Measurements from ENCODE around the gene KIAA2012.

The KIAA2012 gene

DNA sequence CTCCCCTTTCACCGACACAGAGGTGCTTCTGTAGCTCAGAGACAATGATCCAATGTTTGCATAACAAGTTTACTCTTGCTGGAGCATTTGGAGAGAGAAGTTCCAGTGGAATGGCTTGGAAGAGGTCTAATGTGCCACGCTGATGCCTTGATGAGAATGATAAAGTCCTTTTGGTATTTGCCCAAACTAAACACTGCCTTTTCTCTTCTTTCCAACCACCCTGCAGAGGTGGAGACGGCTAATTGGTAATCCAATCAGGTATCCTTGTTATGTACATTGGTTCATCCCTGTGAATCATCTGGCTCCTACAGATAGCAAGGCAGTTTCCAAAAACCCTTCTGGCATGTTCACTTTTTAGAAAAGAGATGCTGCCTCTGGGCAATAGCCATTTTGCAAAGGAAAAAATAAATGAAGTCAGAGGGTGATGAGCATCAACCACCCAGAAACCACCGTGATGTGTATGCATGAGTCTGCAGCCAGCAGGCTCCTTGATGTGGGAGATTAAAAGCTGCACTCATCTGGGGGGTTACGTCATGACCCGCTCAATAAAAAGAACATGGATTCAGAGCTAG is 40.6 kb downstream of the KIAA2012 start:
- Histone ChIP-seq H3K9ac (ENCODE audit: low read length) (no peak overlapping the region), H3K27me3 (ENCODE audit: low read depth, low read length) (peaks cover 21% of the 10 kb centered on the region), H3K4me2 (ENCODE audit: low read length) (no peak overlapping the region), H3K9me3 (ENCODE audit: insufficient read depth, low read length) (no peaks in the 10 kb centered on the region), H3K4me1 (ENCODE audit: low read length) (no peaks in the 10 kb centered on the region), H3K36me3 (replicated peaks; ENCODE audit: low read depth, low read length) (no peaks in the 10 kb centered on the region), H3K27ac (ENCODE audit: low read length) (no peak overlapping the region), H4K20me1 (ENCODE audit: insufficient read depth, low read length) (no peaks in the 10 kb centered on the region), H3K4me3 (ENCODE audit: low read length) (no peak overlapping the region), H2AFZ (ENCODE audit: low read depth, low read length) (no peak overlapping the region), H3K79me2 (ENCODE audit: low read length) (no peaks in the 10 kb centered on the region)
- TF ChIP-seq CTCF (IDR thresholded peaks at IDR 0.05; ENCODE audit: low read depth, low read length) (no peak), EZH2phosphoT487 (IDR thresholded peaks at IDR 0.05; ENCODE audit: low read depth) (no peak)

DNA sequence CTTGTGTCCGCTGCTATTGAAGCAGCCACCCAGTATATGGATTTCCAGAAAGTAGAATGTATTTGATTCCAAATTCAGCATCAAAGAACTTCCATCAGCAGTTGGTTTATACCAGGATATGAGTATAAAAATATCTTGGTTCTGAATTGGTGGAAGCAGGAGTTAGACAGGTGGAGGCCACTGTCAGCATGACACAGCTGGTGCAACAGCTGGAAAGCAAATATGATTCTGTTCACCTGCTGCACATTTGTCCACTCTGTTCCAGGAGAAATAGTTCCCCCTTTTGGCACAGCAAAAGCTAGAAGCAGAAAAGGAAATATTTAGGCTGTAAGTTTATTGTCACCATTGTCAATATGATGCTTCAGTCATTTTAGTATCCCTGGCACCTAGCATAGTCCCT is 41.2 kb downstream of the KIAA2012 start:
- Histone ChIP-seq H4K20me1 (ENCODE audit: insufficient read depth, low read length) (no peaks in the 10 kb centered on the region), H3K27ac (ENCODE audit: low read length) (no peak overlapping the region), H3K4me2 (ENCODE audit: low read length) (no peak overlapping the region), H3K79me2 (ENCODE audit: low read length) (no peaks in the 10 kb centered on the region), H3K4me3 (ENCODE audit: low read length) (no peak overlapping the region), H3K27me3 (ENCODE audit: low read depth, low read length) (peaks cover 21% of the 10 kb centered on the region), H3K9ac (ENCODE audit: low read length) (no peak overlapping the region), H3K4me1 (ENCODE audit: low read length) (no peaks in the 10 kb centered on the region), H3K36me3 (replicated peaks; ENCODE audit: low read depth, low read length) (no peaks in the 10 kb centered on the region), H3K9me3 (ENCODE audit: insufficient read depth, low read length) (no peaks in the 10 kb centered on the region), H2AFZ (ENCODE audit: low read depth, low read length) (no peak overlapping the region)
- no peak for TF ChIP-seq CTCF (IDR thresholded peaks at IDR 0.05; ENCODE audit: low read depth, low read length)
- no peak for TF ChIP-seq EZH2phosphoT487 (IDR thresholded peaks at IDR 0.05; ENCODE audit: low read depth)

GRCh38 chr2:202114795-202115194 is 41.7 kb downstream of the KIAA2012 start:
- no peaks in the 10 kb centered on the region for H4K20me1 ChIP-seq (ENCODE audit: insufficient read depth, low read length)
- no peak overlapping the region for H3K4me2 ChIP-seq (ENCODE audit: low read length)
- H3K9ac ChIP-seq (ENCODE audit: low read length): no peak overlapping the region
- H3K27me3 ChIP-seq (ENCODE audit: low read depth, low read length): peaks cover 21% of the 10 kb centered on the region
- TF ChIP-seq EZH2phosphoT487 (IDR thresholded peaks at IDR 0.05; ENCODE audit: low read depth) (no peak), CTCF (IDR thresholded peaks at IDR 0.05; ENCODE audit: low read depth, low read length) (no peak)
- no peaks in the 10 kb centered on the region for H3K9me3 ChIP-seq (ENCODE audit: insufficient read depth, low read length)
- no peaks in the 10 kb centered on the region for H3K4me1 ChIP-seq (ENCODE audit: low read length)
- no peak overlapping the region for H3K4me3 ChIP-seq (ENCODE audit: low read length)
- H2AFZ ChIP-seq (ENCODE audit: low read depth, low read length): no peak overlapping the region
- H3K36me3 ChIP-seq (replicated peaks; ENCODE audit: low read depth, low read length): no peaks in the 10 kb centered on the region
- no peak overlapping the region for H3K27ac ChIP-seq (ENCODE audit: low read length)
- no peaks in the 10 kb centered on the region for H3K79me2 ChIP-seq (ENCODE audit: low read length)

DNA sequence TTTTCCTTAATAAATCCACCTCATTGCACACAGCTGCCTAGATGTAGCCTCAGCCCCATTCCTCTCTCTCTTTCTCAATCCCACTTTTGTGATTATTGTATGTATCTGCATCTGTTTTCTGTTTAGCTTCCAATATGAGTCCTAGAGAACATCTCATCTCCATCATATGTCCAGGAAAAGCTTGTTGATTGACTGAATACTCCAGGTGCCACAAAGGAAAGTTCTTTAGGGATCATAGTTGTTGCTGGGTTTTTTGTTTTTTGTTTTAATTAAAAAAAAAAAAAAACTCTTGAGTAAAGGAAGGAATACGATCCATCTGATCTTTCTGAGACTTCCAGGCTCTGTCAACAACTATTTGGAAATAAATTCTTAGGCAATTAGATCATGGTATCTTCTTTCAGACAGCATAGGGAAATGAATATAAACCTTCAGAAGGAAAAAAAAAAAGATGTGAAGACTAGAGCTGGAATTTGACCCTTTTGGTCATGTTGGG is 42.5 kb downstream of the KIAA2012 start:
- no peak for TF ChIP-seq CTCF (IDR thresholded peaks at IDR 0.05; ENCODE audit: low read depth, low read length)
- no peak for TF ChIP-seq EZH2phosphoT487 (IDR thresholded peaks at IDR 0.05; ENCODE audit: low read depth)
- no peak overlapping the region for H3K4me2 ChIP-seq (ENCODE audit: low read length)

More for the DNA sequence above, 42.5 kb downstream of the KIAA2012 start:
- Histone ChIP-seq H3K4me3 (ENCODE audit: low read length) (no peak overlapping the region), H3K79me2 (ENCODE audit: low read length) (no peaks in the 10 kb centered on the region), H3K36me3 (replicated peaks; ENCODE audit: low read depth, low read length) (no peaks in the 10 kb centered on the region), H3K9ac (ENCODE audit: low read length) (no peak overlapping the region), H3K4me1 (ENCODE audit: low read length) (no peaks in the 10 kb centered on the region), H3K27me3 (ENCODE audit: low read depth, low read length) (peaks cover 21% of the 10 kb centered on the region), H2AFZ (ENCODE audit: low read depth, low read length) (no peak overlapping the region), H3K27ac (ENCODE audit: low read length) (no peak overlapping the region), H4K20me1 (ENCODE audit: insufficient read depth, low read length) (no peaks in the 10 kb centered on the region), H3K9me3 (ENCODE audit: insufficient read depth, low read length) (no peaks in the 10 kb centered on the region)

Measured in OCI-LY3 (cell line).